Keratinocyte (primary cell): ENCODE data around the gene ZNF300.
"Not testable (repeated sequence)": the region's sequence is repeated elsewhere in the genome, so short reads cannot be mapped to it uniquely, and the experiment has no call there.

Experiments used
- EZH2 ChIP-seq: IDR thresholded peaks from one replicate; pipeline ENCODE4 v1.6.1; 2012; ENCODE audit warnings: inconsistent platforms, mild to moderate bottlenecking, low read length, moderate library complexity
- TF ChIP-seq, protein P1 (sequence below), 3 experiments: IDR thresholded peaks in 1 of 3; conservative IDR thresholded peaks in 1 of 3; optimal IDR thresholded peaks in 1 of 3; 2 replicates in 2 of 3; 3 replicates in 1 of 3; pipeline versions ENCODE3 to v1.5.1; 2011; ENCODE audit warnings: low read length in 3 of 3, mild to moderate bottlenecking in 3 of 3, moderate library complexity in 2 of 3, control low read depth in 1 of 3, inconsistent platforms in 1 of 3; ENCODE audit not compliant: insufficient read depth in 2 of 3; ENCODE audit errors: extremely low read depth in 1 of 3

DNA sequence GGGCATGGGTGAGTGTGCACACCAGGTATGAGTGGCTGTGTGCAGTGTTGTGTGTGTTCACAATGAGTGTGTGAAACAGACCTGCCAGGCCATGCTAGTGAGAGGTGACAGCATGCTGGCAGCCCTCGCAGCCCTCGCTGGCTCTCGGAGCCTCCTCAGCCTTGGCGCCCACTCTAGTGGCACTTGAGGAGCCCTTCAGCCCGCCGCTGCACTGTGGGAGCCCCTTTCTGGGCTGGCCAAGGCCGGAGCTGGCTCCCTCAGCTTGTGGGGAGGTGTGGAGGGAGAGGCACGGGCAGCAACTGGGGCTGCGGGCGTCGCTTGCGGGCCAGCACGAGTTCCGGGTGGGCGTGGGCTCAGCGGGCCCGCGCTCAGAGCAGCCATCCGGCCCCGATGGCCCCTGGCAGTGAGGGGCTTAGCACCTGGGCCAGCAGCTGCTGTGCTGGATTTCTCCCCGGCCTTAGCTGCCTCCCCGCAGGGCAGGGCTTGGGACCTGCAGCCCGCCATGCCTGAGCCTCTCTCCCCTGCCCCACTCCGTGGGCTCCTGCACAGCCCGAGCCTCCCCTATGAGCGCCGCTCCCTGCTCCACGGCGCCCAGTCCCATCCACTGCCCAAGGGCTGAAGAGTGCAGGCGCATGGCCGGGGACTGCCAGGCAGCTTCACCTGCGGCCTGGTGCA, 59.5 kb downstream of the ZNF300 start:
- TF ChIP-seq, protein P1, sequence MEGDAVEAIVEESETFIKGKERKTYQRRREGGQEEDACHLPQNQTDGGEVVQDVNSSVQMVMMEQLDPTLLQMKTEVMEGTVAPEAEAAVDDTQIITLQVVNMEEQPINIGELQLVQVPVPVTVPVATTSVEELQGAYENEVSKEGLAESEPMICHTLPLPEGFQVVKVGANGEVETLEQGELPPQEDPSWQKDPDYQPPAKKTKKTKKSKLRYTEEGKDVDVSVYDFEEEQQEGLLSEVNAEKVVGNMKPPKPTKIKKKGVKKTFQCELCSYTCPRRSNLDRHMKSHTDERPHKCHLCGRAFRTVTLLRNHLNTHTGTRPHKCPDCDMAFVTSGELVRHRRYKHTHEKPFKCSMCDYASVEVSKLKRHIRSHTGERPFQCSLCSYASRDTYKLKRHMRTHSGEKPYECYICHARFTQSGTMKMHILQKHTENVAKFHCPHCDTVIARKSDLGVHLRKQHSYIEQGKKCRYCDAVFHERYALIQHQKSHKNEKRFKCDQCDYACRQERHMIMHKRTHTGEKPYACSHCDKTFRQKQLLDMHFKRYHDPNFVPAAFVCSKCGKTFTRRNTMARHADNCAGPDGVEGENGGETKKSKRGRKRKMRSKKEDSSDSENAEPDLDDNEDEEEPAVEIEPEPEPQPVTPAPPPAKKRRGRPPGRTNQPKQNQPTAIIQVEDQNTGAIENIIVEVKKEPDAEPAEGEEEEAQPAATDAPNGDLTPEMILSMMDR (optimal IDR thresholded peaks at IDR 0.05 in 1 of 3, IDR thresholded peaks at IDR 0.05 in 1 of 3, conservative IDR thresholded peaks at IDR 0.05 in 1 of 3; ENCODE audit: extremely low read depth in 1 of 3, insufficient read depth in 2 of 3, low read length in 3 of 3) = not testable (repeated sequence)
- TF ChIP-seq EZH2 = not testable (repeated sequence)
